Measurements from ENCODE around the gene FAM76A.

DNA sequence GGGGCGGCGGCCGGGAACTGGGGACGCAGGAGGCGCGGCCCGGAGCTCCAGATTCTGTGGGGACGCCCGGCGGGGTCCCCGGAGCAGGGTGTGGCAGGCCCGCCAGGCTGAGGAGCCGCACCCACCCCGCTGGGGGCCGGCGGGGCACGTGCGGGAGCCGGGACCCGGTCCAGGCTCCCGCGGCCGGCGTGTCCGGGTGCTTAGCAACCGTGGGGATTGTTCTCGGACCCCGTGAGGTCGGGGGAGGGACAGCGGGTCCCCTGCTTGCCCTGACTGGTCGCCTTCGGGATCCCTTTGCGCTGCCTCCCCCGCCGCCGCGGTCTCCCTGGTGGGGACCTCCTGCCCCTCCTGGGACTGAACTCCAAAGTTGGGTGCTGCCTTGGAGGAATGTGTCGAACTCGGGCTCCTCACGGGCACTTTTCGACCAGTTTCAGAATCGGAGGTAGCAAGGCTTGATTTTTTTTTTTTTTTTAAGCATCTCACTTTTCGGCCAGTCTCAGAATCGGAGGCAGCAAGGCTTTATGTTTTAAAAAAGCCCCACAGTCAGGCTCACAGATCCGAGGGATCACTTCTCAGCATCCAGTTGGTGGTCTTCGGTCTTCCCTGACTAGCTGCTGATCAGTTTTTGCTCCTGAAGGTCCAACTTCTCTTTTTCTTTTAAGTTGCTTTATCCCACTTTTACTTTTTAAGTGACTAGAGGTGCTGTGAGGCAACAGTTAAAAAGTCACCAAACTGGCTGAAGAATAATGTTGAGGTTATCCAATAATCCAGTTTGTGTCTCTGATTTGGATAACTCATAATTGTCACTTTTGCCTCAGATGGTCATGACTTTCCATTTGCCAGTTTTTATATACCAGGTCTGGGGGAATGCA lies 648 bp downstream of the FAM76A start:
- TF ChIP-seq EZH2 (IDR thresholded peaks at IDR 0.05), result no peak
- no peak for TF ChIP-seq POLR2AphosphoS5 (IDR thresholded peaks at IDR 0.05; ENCODE audit: borderline replicate concordance, low read depth, low read length)
- no peak for TF ChIP-seq FOXP2 (optimal IDR thresholded peaks at IDR 0.05; ENCODE audit: control extremely low read depth, extremely low read length, insufficient read depth)
